ENCODE results near the gene SMAD1. TPM values are rescaled to one million over a fixed set of nuclear protein-coding genes. Genes with fewer than 3 reads are reported as not detected.

Gene SMAD1
- total and polyA plus RNA-seq, 2 of the 4 experiments (the other 2 are of a cell fraction), result 11.6 to 17.6 TPM

DNA sequence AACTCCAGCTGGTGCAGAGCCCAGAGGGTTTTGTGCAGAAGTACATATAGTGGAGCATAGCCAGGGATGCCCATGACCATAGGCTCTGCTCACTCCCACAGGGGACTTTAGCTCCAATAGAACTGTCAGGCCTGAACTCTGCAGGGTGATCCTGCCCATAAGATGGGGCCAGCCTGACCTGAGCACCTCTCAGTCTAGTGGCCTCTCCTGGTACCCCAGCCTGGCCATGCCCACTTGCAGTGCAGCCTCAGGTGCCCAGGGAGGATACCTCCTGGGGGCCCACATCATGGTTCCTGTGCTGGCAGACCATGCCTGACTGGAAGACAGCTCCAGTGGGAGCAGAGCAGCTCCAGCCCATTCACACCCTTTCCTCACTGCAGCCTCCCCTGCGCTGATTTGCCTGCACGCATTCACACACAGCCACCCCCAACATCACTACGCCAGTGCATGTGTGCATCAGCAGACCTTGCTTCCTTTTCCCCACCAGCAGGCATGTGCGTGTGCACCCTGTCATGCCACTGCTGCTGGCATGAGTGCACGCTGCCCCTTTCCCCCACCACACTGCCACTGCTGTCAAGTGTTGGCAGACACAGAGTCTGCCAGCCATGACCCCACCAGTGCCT is 84.5 kb downstream of the SMAD1 start:
- H4K5ac ChIP-seq (ENCODE audit: low read depth, low read length), result no peak overlapping the region
- no peak overlapping the region for H2BK20ac ChIP-seq (ENCODE audit: low read depth, low read length)
- no peak overlapping the region for H2AK5ac ChIP-seq (ENCODE audit: low read depth, low read length)
- BruUV-seq (replicated peaks), result no TSS peak
- no peak overlapping the region for H3K18ac ChIP-seq (ENCODE audit: low read depth, low read length)
- no peaks in the 10 kb centered on the region for H3K36me3 ChIP-seq (ENCODE audit: control insufficient read depth, insufficient read depth, low read length)
- no peak overlapping the region for H2AFZ ChIP-seq (replicated peaks; ENCODE audit: low read length, poor library complexity)
- no peak overlapping the region for H3K9ac ChIP-seq (ENCODE audit: low read depth, low read length)
- H3K4ac ChIP-seq (ENCODE audit: low read depth, low read length), result no peak overlapping the region
- H4K20me1 ChIP-seq (ENCODE audit: insufficient read depth, low read length), result no peaks in the 10 kb centered on the region
- no peak overlapping the region for H3K4me3 ChIP-seq (ENCODE audit: insufficient read depth, low read depth, low read length)
- H2BK5ac ChIP-seq (ENCODE audit: low read depth, low read length, poor library complexity, severe bottlenecking), result no peak overlapping the region
- H4K8ac ChIP-seq (ENCODE audit: low read depth in 2 of 2, low read length in 2 of 2), result no peak overlapping the region
- dilution Hi-C loops (cut with HindIII; ENCODE audit: low sequenced_read_pairs, unreplicated experiment) (no loop called here), in situ Hi-C loops (cut with MboI; ENCODE audit: low sequenced_read_pairs) (no loop called here), intact Hi-C loops (cut with micrococcal nuclease) (no loop called here)
- no peak overlapping the region for H3K56ac ChIP-seq (ENCODE audit: extremely low read depth, insufficient read depth, low read length)
- DNase-seq (no peak), ATAC-seq (ENCODE audit: low read depth) (no peak)
- no peak for TF ChIP-seq RFX5 (IDR thresholded peaks at IDR 0.05; ENCODE audit: low read depth, low read length)
- TF ChIP-seq, protein P1, sequence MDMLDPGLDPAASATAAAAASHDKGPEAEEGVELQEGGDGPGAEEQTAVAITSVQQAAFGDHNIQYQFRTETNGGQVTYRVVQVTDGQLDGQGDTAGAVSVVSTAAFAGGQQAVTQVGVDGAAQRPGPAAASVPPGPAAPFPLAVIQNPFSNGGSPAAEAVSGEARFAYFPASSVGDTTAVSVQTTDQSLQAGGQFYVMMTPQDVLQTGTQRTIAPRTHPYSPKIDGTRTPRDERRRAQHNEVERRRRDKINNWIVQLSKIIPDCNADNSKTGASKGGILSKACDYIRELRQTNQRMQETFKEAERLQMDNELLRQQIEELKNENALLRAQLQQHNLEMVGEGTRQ (IDR thresholded peaks at IDR 0.05; ENCODE audit: low read depth, low read length), result no peak
- H2AK9ac ChIP-seq (replicated peaks; ENCODE audit: low read depth, low read length, poor library complexity), result no peak overlapping the region
- H2BK15ac ChIP-seq (ENCODE audit: low read depth, low read length), result no peak overlapping the region
- no peak overlapping the region for H3K23ac ChIP-seq (ENCODE audit: low read depth, low read length)
- no peaks in the 10 kb centered on the region; the same call in 1 of the 2 replicates for H3K27me3 ChIP-seq (ENCODE audit: control insufficient read depth, insufficient read depth, low read length)
- H4K91ac ChIP-seq (ENCODE audit: insufficient read depth, low read depth, low read length), result no peak overlapping the region
- ChIA-PET POLR2A (ENCODE audit: unreplicated experiment) (no interaction called here), CTCF (interaction anchor here (1.0 kb wide), 1 partner anchor 332 kb away, joined by 3 read pairs; no protein-coding TSS in a partner anchor)
- H3K9me3 ChIP-seq (ENCODE audit: control insufficient read depth, insufficient read depth, low read length), result no peaks in the 10 kb centered on the region; the same call in 1 of the 2 replicates
- no peaks in the 10 kb centered on the region for H3K4me1 ChIP-seq (ENCODE audit: control insufficient read depth, insufficient read depth, low read length)
- no peak overlapping the region for H3K4me2 ChIP-seq (ENCODE audit: low read depth, low read length)
- no peak overlapping the region for H3K27ac ChIP-seq (ENCODE audit: insufficient read depth, low read length)
- no peak overlapping the region for H3K14ac ChIP-seq (replicated peaks; ENCODE audit: low read depth, low read length)
- WGBS, 2 experiments (ENCODE audit: extremely low coverage in 2 of 2, insufficient read length in 1 of 2), result 85% methylated on average over 4 of the region's 5 CpGs; no CpG with 5 or more reads in 1 of the 2 experiments
- no peaks in the 10 kb centered on the region for H3K9me1 ChIP-seq (ENCODE audit: insufficient read depth, low read length)
- H3K79me1 ChIP-seq (ENCODE audit: low read depth in 1 of 2, low read length in 2 of 2), result no peaks in the 10 kb centered on the region
- H2BK120ac ChIP-seq (ENCODE audit: low read depth, low read length), result no peak overlapping the region
